HG03045 (cell line): ENCODE measurements around the gene OXGR1.

Experiments used
- ATAC-seq: cut with Tn5 transposase; IDR thresholded peaks from one replicate; pipeline ENCODE4 v1.9.1; 2021; ENCODE audit warnings: mild to moderate bottlenecking, moderate library complexity; ENCODE audit not compliant: unreplicated experiment

OXGR1 gene

GRCh38 chr13:96966415-96967102 is 27.7 kb downstream of the OXGR1 start:
- no peak for ATAC-seq

GRCh38 chr13:96963786-96964475 is 30.3 kb downstream of the OXGR1 start:
- no peak for ATAC-seq

GRCh38 chr13:96960379-96960778 is 33.9 kb downstream of the OXGR1 start:
- no peak for ATAC-seq

GRCh38 chr13:96958286-96958891 is 35.9 kb downstream of the OXGR1 start:
- ATAC-seq, result no peak

- no peak for ATAC-seq
Measured at GRCh38 chr13:96952595-96952994, 41.7 kb downstream of the OXGR1 start.

- no peak for ATAC-seq
Measured at GRCh38 chr13:96948127-96948526, 46.1 kb downstream of the OXGR1 start.

GRCh38 chr13:96947343-96947910 is 46.8 kb downstream of the OXGR1 start:
- ATAC-seq, result no peak

- ATAC-seq, result no peak
Measured at GRCh38 chr13:96946709-96947311, 47.5 kb downstream of the OXGR1 start.

- no peak for ATAC-seq
Measured at GRCh38 chr13:96940961-96941360, 53.3 kb downstream of the OXGR1 start.

GRCh38 chr13:96935901-96936300 is 58.4 kb downstream of the OXGR1 start:
- no peak for ATAC-seq
